H9 (cell line): Measurements from ENCODE around the gene PPP2R3A. TPM values are rescaled to one million over a fixed set of nuclear protein-coding genes. Genes with fewer than 3 reads are reported as not detected.

ENCODE experiments used
- DNase-seq: peaks from one replicate; pipeline ENCODE4 v3.0.0-alpha.2; 2017
- H2AFZ ChIP-seq: one replicate; pipeline ENCODE4 v1.6.1; 2013; ENCODE audit warnings: mild to moderate bottlenecking, low read length, control low read depth, moderate library complexity
- H2AK5ac ChIP-seq: 2 replicates; pipeline ENCODE4 v1.6.1; 2013; ENCODE audit warnings: low read length, control low read depth, mixed read lengths; ENCODE audit not compliant: insufficient read length
- H2BK120ac ChIP-seq: one replicate; pipeline ENCODE4 v1.6.1; 2013; ENCODE audit warnings: low read depth, mild to moderate bottlenecking, low read length, control low read depth, inconsistent platforms; ENCODE audit not compliant: poor library complexity, severe bottlenecking
- H2BK12ac ChIP-seq: 2 replicates; pipeline ENCODE4 v1.6.1; 2013; ENCODE audit warnings: low read length, control low read depth, mixed read lengths, low read depth; ENCODE audit not compliant: insufficient read length
- H2BK15ac ChIP-seq: 2 replicates; pipeline ENCODE4 v1.6.1; 2013; ENCODE audit warnings: low read depth, low read length, control low read depth
- H2BK20ac ChIP-seq: one replicate; pipeline ENCODE4 v1.6.1; 2013; ENCODE audit warnings: low read depth, mild to moderate bottlenecking, low read length, control low read depth, inconsistent platforms; ENCODE audit not compliant: poor library complexity, severe bottlenecking
- H2BK5ac ChIP-seq: 2 replicates; pipeline ENCODE4 v1.6.1; 2013; ENCODE audit warnings: low read length, control low read depth, mixed read lengths; ENCODE audit not compliant: insufficient read length
- H3K14ac ChIP-seq: 2 replicates; pipeline ENCODE4 v1.6.1; 2013; ENCODE audit warnings: low read length, control low read depth; ENCODE audit not compliant: insufficient read depth
- H3K18ac ChIP-seq: 2 replicates; pipeline ENCODE4 v1.6.1; 2013; ENCODE audit warnings: low read depth, mild to moderate bottlenecking, mixed read lengths, low read length, control low read depth; ENCODE audit not compliant: insufficient read length
- H3K23ac ChIP-seq: 2 replicates; pipeline ENCODE4 v1.6.1; 2013; ENCODE audit warnings: low read length, control low read depth, mixed read lengths, low read depth; ENCODE audit not compliant: insufficient read length
- H3K23me2 ChIP-seq: 2 replicates; pipeline ENCODE4 v1.6.1; 2013; ENCODE audit warnings: low read depth, mild to moderate bottlenecking, mixed read lengths, low read length, control low read depth; ENCODE audit not compliant: insufficient read length, poor library complexity, severe bottlenecking
- H3K27ac ChIP-seq: 2 replicates; pipeline ENCODE4 v1.5.1; 2013; ENCODE audit warnings: low read length, control low read depth, mixed read lengths, low read depth; ENCODE audit not compliant: insufficient read length
- H3K27me3 ChIP-seq: 2 replicates; pipeline ENCODE4 v1.6.1; 2013; ENCODE audit warnings: low read length, control low read depth, inconsistent platforms; ENCODE audit not compliant: insufficient read depth
- H3K4ac ChIP-seq: 2 replicates; pipeline ENCODE4 v1.6.1; 2013; ENCODE audit warnings: low read depth, mild to moderate bottlenecking, control low read depth, inconsistent platforms, low read length, moderate library complexity
- H3K4me1 ChIP-seq: 2 replicates; pipeline ENCODE4 v1.6.1; 2013; ENCODE audit warnings: low read length, control low read depth, inconsistent platforms; ENCODE audit not compliant: insufficient read depth
- H3K4me2 ChIP-seq: 2 replicates; pipeline ENCODE4 v1.6.1; 2013; ENCODE audit warnings: low read length, control low read depth, mixed read lengths; ENCODE audit not compliant: insufficient read length, insufficient read depth
- H3K56ac ChIP-seq: 2 replicates; pipeline ENCODE4 v1.6.1; 2013; ENCODE audit warnings: low read depth, mild to moderate bottlenecking, mixed read lengths, low read length, control low read depth; ENCODE audit not compliant: insufficient read length
- H3K79me1 ChIP-seq: 2 replicates; pipeline ENCODE4 v1.6.1; 2013; ENCODE audit warnings: low read depth, mild to moderate bottlenecking, moderate library complexity, low read length, control low read depth, inconsistent platforms; ENCODE audit not compliant: insufficient read depth, poor library complexity, severe bottlenecking
- H3K79me2 ChIP-seq: 2 replicates; pipeline ENCODE4 v1.6.1; 2013; ENCODE audit warnings: low read length, control low read depth, inconsistent platforms; ENCODE audit not compliant: insufficient read depth
- H3K9ac ChIP-seq: 2 replicates; pipeline ENCODE4 v1.6.1; 2013; ENCODE audit warnings: low read length, control low read depth, mixed read lengths; ENCODE audit not compliant: insufficient read length; ENCODE audit errors: extremely low read depth
- H3K9me3 ChIP-seq: one replicate; pipeline ENCODE4 v1.6.1; 2013; ENCODE audit warnings: low read depth, low read length, inconsistent platforms; ENCODE audit not compliant: control insufficient read depth
- H3T11ph ChIP-seq: one replicate; pipeline ENCODE4 v1.6.1; 2013; ENCODE audit warnings: mild to moderate bottlenecking, low read length, control low read depth, inconsistent platforms
- H4K20me1 ChIP-seq: one replicate; pipeline ENCODE4 v1.6.1; 2013; ENCODE audit not compliant: control insufficient read depth, insufficient read length, insufficient read depth
- H4K5ac ChIP-seq: 2 replicates; pipeline ENCODE4 v1.6.1; 2013; ENCODE audit warnings: low read depth, mild to moderate bottlenecking, mixed read lengths, low read length, control low read depth; ENCODE audit not compliant: insufficient read length
- H4K8ac ChIP-seq: replicated peaks from 2 replicates; pipeline ENCODE4 v1.6.1; 2013; ENCODE audit warnings: low read length, control low read depth, mixed read lengths, low read depth; ENCODE audit not compliant: insufficient read length
- H4K91ac ChIP-seq: 2 replicates; pipeline ENCODE4 v1.6.1; 2013; ENCODE audit warnings: low read depth, mild to moderate bottlenecking, moderate library complexity, mixed read lengths, low read length, control low read depth; ENCODE audit not compliant: insufficient read length
- H3K27ac Mint-ChIP-seq, 3 experiments: 2 replicates in 2 of 3; 3 replicates in 1 of 3; pipeline ENCODE4 v1.8.0; 2020 to 2021; ENCODE audit warnings: mixed read lengths in 3 of 3, mild to moderate bottlenecking in 1 of 3, moderate library complexity in 1 of 3
- H3K27me3 Mint-ChIP-seq: 2 replicates; pipeline ENCODE4 v1.8.0; 2021; ENCODE audit warnings: low read depth, mild to moderate bottlenecking, moderate library complexity, mixed read lengths
- H3K36me3 Mint-ChIP-seq, 3 experiments: 2 replicates in 2 of 3; 3 replicates in 1 of 3; pipeline ENCODE4 v1.8.0; 2020 to 2021; ENCODE audit warnings: low read depth in 3 of 3, mixed read lengths in 3 of 3; ENCODE audit not compliant: insufficient read depth in 1 of 3
- H3K4me1 Mint-ChIP-seq, 2 experiments: 2 replicates each; pipeline ENCODE4 v1.8.0; 2020; ENCODE audit warnings: mixed read lengths in 2 of 2
- H3K4me3 Mint-ChIP-seq, 2 experiments: 2 replicates in 1 of 2; 3 replicates in 1 of 2; pipeline ENCODE4 v1.8.0; 2020 to 2021; ENCODE audit warnings: mild to moderate bottlenecking in 2 of 2, mixed read lengths in 2 of 2, moderate library complexity in 1 of 2
- H3K9me3 Mint-ChIP-seq, 2 experiments: 2 replicates in 1 of 2; 3 replicates in 1 of 2; pipeline ENCODE4 v1.8.0; 2020; ENCODE audit warnings: mild to moderate bottlenecking in 2 of 2, mixed read lengths in 2 of 2, moderate library complexity in 1 of 2
- CTCF ChIP-seq: fragments of 200-600 bp; sonication (generic); conservative IDR thresholded peaks from 3 replicates; pipeline ENCODE4 v1.8.0; 2021; ENCODE audit warnings: antibody characterized with exemption, mild to moderate bottlenecking
- WGBS: extraction: QIAGEN DNeasy Blood & Tissue Kit; methylation state at CpG from one replicate; pipeline ENCODE4 v1.1.7; 2013; ENCODE audit warnings: missing lambda C conversion rate, low lambda C conversion rate, mixed read lengths; ENCODE audit not compliant: insufficient read length; ENCODE audit errors: extremely low coverage; 5-methylcytosine and 5-hydroxymethylcytosine counted together
- total RNA-seq: library from RNA; stranded (reverse); gene quantifications from 2 replicates; pipeline ENCODE4 v1.2.1, GENCODE V29; 2021

The PPP2R3A gene
- total RNA-seq, 1 experiment from 2014 or later = 12.4 TPM

GRCh38 chr3:136074546-136075170 is 109.1 kb downstream of the PPP2R3A start:
- Histone ChIP-seq H2BK12ac (no peak overlapping the region), H3K4me1 (no peaks in the 10 kb centered on the region), H4K91ac (no peak overlapping the region), H3K18ac (no peak overlapping the region), H3K23me2 (no peaks in the 10 kb centered on the region), H3T11ph (no peak overlapping the region), H2BK5ac (no peak overlapping the region), H3K79me2 (no peaks in the 10 kb centered on the region), H2AFZ (no peak overlapping the region), H3K9ac (no peak overlapping the region), H3K56ac (no peak overlapping the region), H2BK20ac (no peak overlapping the region), H3K27ac (no peak overlapping the region), H4K20me1 (no peaks in the 10 kb centered on the region), H2BK15ac (no peak overlapping the region), H4K5ac (no peak overlapping the region), H2AK5ac (no peak overlapping the region), H3K23ac (no peak overlapping the region), H3K4ac (no peak overlapping the region), H4K8ac (no peak overlapping the region), H3K4me2 (no peak overlapping the region), H3K9me3 (no peaks in the 10 kb centered on the region), H3K14ac (no peak overlapping the region), H3K27me3 (no peaks in the 10 kb centered on the region), H3K79me1 (no peaks in the 10 kb centered on the region), H2BK120ac (no peak overlapping the region)
- peaks cover 2 to 3% of the 10 kb centered on the region in 2 experiments; a peak in 3 of 4 replicates for H3K4me1 Mint-ChIP-seq
- TF ChIP-seq CTCF = no peak
- H3K9me3 Mint-ChIP-seq = no peaks in the 10 kb centered on the region; a peak in 1 of 5 replicates
- no peak overlapping the region for H3K4me3 Mint-ChIP-seq
- H3K27me3 Mint-ChIP-seq = no peaks in the 10 kb centered on the region
- H3K36me3 Mint-ChIP-seq = peaks cover 0 to 9% (median 0%) of the 10 kb centered on the region in 3 experiments; a peak in 1 of 7 replicates
- no CpG with 5 or more reads among the region's 1 CpG for WGBS
- no peak for DNase-seq
- H3K27ac Mint-ChIP-seq = no peak overlapping the region
